HEK293 (cell line): ENCODE measurements around the gene TMEM167B.

Source experiments
- CTCF ChIA-PET: fragments of 350-600 bp; formaldehyde crosslinking; extraction: SDS; loops from one replicate; lab custom pipeline; 2021; ENCODE audit warnings: antibody characterized with exemption; lab: Yijun Ruan, JAX
- POLR2A ChIA-PET: fragments of 300-600 bp; formaldehyde crosslinking; extraction: SDS; loops from one replicate; lab custom pipeline; 2020; ENCODE audit warnings: antibody characterized with exemption, inconsistent platforms; lab: Yijun Ruan, JAX
- H3K27ac ChIP-seq: fragments of 200-500 bp; sonication (Bioruptor generic); 2 replicates; pipeline ENCODE4 v1.5.1; 2014; ENCODE audit warnings: low read depth, low read length, control low read depth, inconsistent platforms; ENCODE audit errors: extremely low read depth
- H3K36me3 ChIP-seq, 2 experiments: fragments of 200-500 bp in 1 of 2; sonication (Bioruptor generic) in 1 of 2; 1 replicate in 1 of 2; 2 replicates in 1 of 2; pipeline ENCODE4 v1.5.1; 2014 to 2017; ENCODE audit warnings: inconsistent platforms in 2 of 2, low read length in 2 of 2; ENCODE audit not compliant: control insufficient read depth in 2 of 2, insufficient read depth in 1 of 2
- H3K4me1 ChIP-seq: fragments of 200-500 bp; sonication (Bioruptor generic); 2 replicates; pipeline ENCODE4 v1.5.1; 2014; ENCODE audit warnings: mild to moderate bottlenecking, low read length, inconsistent platforms; ENCODE audit not compliant: control insufficient read depth, insufficient read depth
- H3K4me3 ChIP-seq: 2 replicates; pipeline ENCODE4 v1.5.1; 2011; ENCODE audit warnings: low read depth, mild to moderate bottlenecking, control low read depth, low read length, moderate library complexity
- H3K9me3 ChIP-seq: fragments of 200-500 bp; sonication (Bioruptor generic); 2 replicates; pipeline ENCODE4 v1.5.1; 2014; ENCODE audit warnings: low read depth, low read length, inconsistent platforms; ENCODE audit not compliant: control insufficient read depth, insufficient read depth
- FEZF1 ChIP-seq: fragments of 450-650 bp; formaldehyde crosslinking; IDR thresholded peaks from 2 replicates; pipeline ENCODE4 v1.5.1; 2016; ENCODE audit warnings: missing biosample characterization, missing genetic modification characterization
- GFI1B ChIP-seq: fragments of 450-650 bp; formaldehyde crosslinking; IDR thresholded peaks from 2 replicates; pipeline ENCODE4 v1.5.1; 2016; ENCODE audit warnings: missing biosample characterization, missing genetic modification characterization
- SCRT1 ChIP-seq: fragments of 450-650 bp; formaldehyde crosslinking; IDR thresholded peaks from 2 replicates; pipeline ENCODE4 v1.5.1; 2016; ENCODE audit warnings: missing biosample characterization, missing genetic modification characterization, borderline replicate concordance
- SP7 ChIP-seq: fragments of 450-650 bp; formaldehyde crosslinking; IDR thresholded peaks from 2 replicates; pipeline ENCODE4 v1.5.1; 2016; ENCODE audit warnings: missing biosample characterization, missing genetic modification characterization
- ZEB2 ChIP-seq: fragments of 450-650 bp; formaldehyde crosslinking; IDR thresholded peaks from 2 replicates; pipeline ENCODE4 v1.5.1; 2016; ENCODE audit warnings: missing biosample characterization, missing genetic modification characterization
- ZIC2 ChIP-seq: fragments of 450-650 bp; formaldehyde crosslinking; IDR thresholded peaks from 2 replicates; pipeline ENCODE4 v1.5.1; 2016; ENCODE audit warnings: missing biosample characterization, missing genetic modification characterization
- ZNF10 ChIP-seq: fragments of 450-650 bp; formaldehyde crosslinking; IDR thresholded peaks from 2 replicates; pipeline ENCODE4 v1.5.1; 2017; ENCODE audit warnings: missing biosample characterization, missing genetic modification characterization
- ZNF138 ChIP-seq: fragments of 450-650 bp; formaldehyde crosslinking; IDR thresholded peaks from 2 replicates; pipeline ENCODE4 v1.5.1; 2016; ENCODE audit warnings: missing biosample characterization, missing genetic modification characterization, borderline replicate concordance
- ZNF146 ChIP-seq: fragments of 450-650 bp; formaldehyde crosslinking; IDR thresholded peaks from 2 replicates; pipeline ENCODE4 v1.5.1; 2016; ENCODE audit warnings: missing biosample characterization, missing genetic modification characterization
- ZNF175 ChIP-seq: fragments of 450-650 bp; formaldehyde crosslinking; IDR thresholded peaks from 2 replicates; pipeline ENCODE4 v1.5.1; 2016; ENCODE audit warnings: missing biosample characterization, missing genetic modification characterization
- ZNF24 ChIP-seq: fragments of 450-650 bp; formaldehyde crosslinking; IDR thresholded peaks from 2 replicates; pipeline ENCODE4 v1.5.1; 2016; ENCODE audit warnings: missing biosample characterization, missing genetic modification characterization
- ZNF324 ChIP-seq: fragments of 450-650 bp; formaldehyde crosslinking; IDR thresholded peaks from 2 replicates; pipeline ENCODE4 v1.5.1; 2016; ENCODE audit warnings: missing biosample characterization, missing genetic modification characterization
- ZNF341 ChIP-seq: fragments of 450-650 bp; formaldehyde crosslinking; IDR thresholded peaks from 2 replicates; pipeline ENCODE4; 2016; ENCODE audit warnings: low read depth, missing biosample characterization, missing genetic modification characterization
- ZNF416 ChIP-seq: fragments of 450-650 bp; formaldehyde crosslinking; IDR thresholded peaks from 2 replicates; pipeline ENCODE4 v1.5.1; 2016; ENCODE audit warnings: missing biosample characterization, missing genetic modification characterization
- ZNF514 ChIP-seq: fragments of 450-650 bp; formaldehyde crosslinking; IDR thresholded peaks from 2 replicates; pipeline ENCODE4 v1.5.1; 2016; ENCODE audit warnings: missing biosample characterization, missing genetic modification characterization
- ZNF677 ChIP-seq: fragments of 450-650 bp; IDR thresholded peaks from 2 replicates; pipeline ENCODE4 v1.5.0; 2018; ENCODE audit warnings: missing biosample characterization, mild to moderate bottlenecking, missing genetic modification characterization, moderate library complexity
- TF ChIP-seq, protein P1 (sequence below): fragments of 450-650 bp; formaldehyde crosslinking; IDR thresholded peaks from 2 replicates; pipeline ENCODE4 v1.5.1; 2016; ENCODE audit warnings: missing biosample characterization, missing genetic modification characterization
- TF ChIP-seq, protein P2 (sequence below): fragments of 450-650 bp; formaldehyde crosslinking; IDR thresholded peaks from 2 replicates; pipeline ENCODE4 v1.5.1; 2016; ENCODE audit warnings: missing biosample characterization, missing genetic modification characterization
- TF ChIP-seq, protein P3 (sequence below): fragments of 450-650 bp; formaldehyde crosslinking; IDR thresholded peaks from 2 replicates; pipeline ENCODE4 v1.5.1; 2017; ENCODE audit warnings: missing biosample characterization, mild to moderate bottlenecking, missing genetic modification characterization, moderate library complexity
- TF ChIP-seq, protein P4 (sequence below): fragments of 450-650 bp; formaldehyde crosslinking; IDR thresholded peaks from 2 replicates; pipeline ENCODE4 v1.5.1; 2017; ENCODE audit warnings: missing biosample characterization, missing genetic modification characterization
- TF ChIP-seq, protein P5 (sequence below): fragments of 450-650 bp; formaldehyde crosslinking; IDR thresholded peaks from 2 replicates; pipeline ENCODE4 v1.5.1; 2016; ENCODE audit warnings: missing biosample characterization, missing genetic modification characterization
- TF ChIP-seq, protein P6 (sequence below): sonication (generic); formaldehyde crosslinking; IDR thresholded peaks from 2 replicates; pipeline ENCODE4 v1.8.1; 2022; ENCODE audit warnings: mild to moderate bottlenecking, moderate library complexity, missing genetic modification reagents
- TF ChIP-seq, protein P7 (sequence below): fragments of 450-650 bp; formaldehyde crosslinking; IDR thresholded peaks from 2 replicates; pipeline ENCODE4; 2016; ENCODE audit warnings: missing biosample characterization, missing genetic modification characterization

Gene TMEM167B

DNA sequence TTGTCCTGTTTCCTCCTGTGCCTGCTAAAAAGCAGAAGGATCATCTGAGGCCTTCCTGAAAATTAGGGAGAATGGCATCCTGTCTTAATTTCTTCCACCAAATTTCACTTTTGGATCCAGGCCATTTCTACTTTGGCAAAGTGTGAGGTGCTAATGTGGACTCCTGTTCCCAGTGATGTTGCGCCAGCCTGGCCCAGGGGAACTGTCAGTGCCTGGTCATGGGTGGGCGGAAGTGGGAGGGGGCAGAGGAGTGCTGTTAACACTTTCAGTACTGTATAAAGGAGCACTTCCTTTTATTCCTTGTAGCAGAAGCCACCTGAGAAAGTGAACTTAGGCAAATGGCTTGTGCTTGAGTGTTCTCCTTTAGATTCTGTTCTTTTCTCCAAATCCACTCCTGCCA is 43.3 kb downstream of the TMEM167B start (continued):
- TF ChIP-seq, protein P1, sequence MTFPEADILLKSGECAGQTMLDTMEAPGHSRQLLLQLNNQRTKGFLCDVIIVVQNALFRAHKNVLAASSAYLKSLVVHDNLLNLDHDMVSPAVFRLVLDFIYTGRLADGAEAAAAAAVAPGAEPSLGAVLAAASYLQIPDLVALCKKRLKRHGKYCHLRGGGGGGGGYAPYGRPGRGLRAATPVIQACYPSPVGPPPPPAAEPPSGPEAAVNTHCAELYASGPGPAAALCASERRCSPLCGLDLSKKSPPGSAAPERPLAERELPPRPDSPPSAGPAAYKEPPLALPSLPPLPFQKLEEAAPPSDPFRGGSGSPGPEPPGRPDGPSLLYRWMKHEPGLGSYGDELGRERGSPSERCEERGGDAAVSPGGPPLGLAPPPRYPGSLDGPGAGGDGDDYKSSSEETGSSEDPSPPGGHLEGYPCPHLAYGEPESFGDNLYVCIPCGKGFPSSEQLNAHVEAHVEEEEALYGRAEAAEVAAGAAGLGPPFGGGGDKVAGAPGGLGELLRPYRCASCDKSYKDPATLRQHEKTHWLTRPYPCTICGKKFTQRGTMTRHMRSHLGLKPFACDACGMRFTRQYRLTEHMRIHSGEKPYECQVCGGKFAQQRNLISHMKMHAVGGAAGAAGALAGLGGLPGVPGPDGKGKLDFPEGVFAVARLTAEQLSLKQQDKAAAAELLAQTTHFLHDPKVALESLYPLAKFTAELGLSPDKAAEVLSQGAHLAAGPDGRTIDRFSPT (tag by site-specific recombination) = no peak
- no peak for TF ChIP-seq ZNF24 (tag by site-specific recombination)
- TF ChIP-seq, protein P2, sequence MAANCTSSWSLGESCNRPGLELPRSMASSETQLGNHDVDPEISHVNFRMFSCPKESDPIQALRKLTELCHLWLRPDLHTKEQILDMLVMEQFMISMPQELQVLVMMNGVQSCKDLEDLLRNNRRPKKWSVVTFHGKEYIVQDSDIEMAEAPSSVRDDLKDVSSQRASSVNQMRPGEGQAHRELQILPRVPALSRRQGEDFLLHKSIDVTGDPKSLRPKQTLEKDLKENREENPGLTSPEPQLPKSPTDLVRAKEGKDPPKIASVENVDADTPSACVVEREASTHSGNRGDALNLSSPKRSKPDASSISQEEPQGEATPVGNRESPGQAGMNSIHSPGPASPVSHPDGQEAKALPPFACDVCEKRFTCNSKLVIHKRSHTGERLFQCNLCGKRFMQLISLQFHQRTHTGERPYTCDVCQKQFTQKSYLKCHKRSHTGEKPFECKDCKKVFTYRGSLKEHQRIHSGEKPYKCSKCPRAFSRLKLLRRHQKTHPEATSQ (tag by site-specific recombination) = no peak
- TF ChIP-seq, all 188 proteins: peak for 4

DNA sequence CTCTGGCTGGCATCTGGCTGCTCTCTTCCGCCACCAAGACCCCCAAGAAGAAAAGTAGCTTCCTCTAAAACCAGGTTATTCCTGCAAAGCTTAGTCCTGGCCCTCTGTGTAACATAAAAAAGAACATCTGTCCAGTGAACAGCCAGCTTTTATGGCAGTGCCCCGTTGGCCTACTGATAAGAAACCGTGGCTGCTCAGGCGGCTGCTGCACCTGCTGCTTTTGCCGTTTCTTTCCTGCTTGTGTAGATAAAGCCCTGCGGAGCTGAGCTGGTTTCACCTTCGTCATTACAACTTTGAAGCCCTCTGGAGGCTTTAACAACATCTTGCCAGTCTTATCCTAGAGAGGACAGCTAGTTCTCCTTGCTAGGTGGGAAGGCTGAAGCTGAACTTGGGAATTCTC is 43.9 kb downstream of the TMEM167B start:
- ChIA-PET CTCF (interaction anchor here (0.6 to 0.8 kb wide), 2 partner anchors 59 to 143 kb away, joined by 3 to 5 read pairs; no protein-coding TSS in a partner anchor), POLR2A (no interaction called here)
- Histone ChIP-seq H3K27ac (no peak overlapping the region), H3K4me1 (no peaks in the 10 kb centered on the region), H3K4me3 (no peak overlapping the region), H3K36me3 (no peaks in the 10 kb centered on the region), H3K9me3 (no peaks in the 10 kb centered on the region)
- no peak for TF ChIP-seq ZNF138 (tag by site-specific recombination)
- TF ChIP-seq ZNF10 (tag by site-specific recombination) = peak; percentile 75
- TF ChIP-seq ZEB2 (tag by site-specific recombination) = no peak
- TF ChIP-seq ZIC2 (tag by site-specific recombination) = peak; percentile 96
- TF ChIP-seq FEZF1 (tag by site-specific recombination) = peak; percentile 84
- TF ChIP-seq SCRT1 (tag by site-specific recombination) = peak; percentile 43; the same call in 1 of the 2 replicates
- TF ChIP-seq ZNF677 = peak; percentile 18; the same call in 1 of the 2 replicates
- TF ChIP-seq, protein P3, sequence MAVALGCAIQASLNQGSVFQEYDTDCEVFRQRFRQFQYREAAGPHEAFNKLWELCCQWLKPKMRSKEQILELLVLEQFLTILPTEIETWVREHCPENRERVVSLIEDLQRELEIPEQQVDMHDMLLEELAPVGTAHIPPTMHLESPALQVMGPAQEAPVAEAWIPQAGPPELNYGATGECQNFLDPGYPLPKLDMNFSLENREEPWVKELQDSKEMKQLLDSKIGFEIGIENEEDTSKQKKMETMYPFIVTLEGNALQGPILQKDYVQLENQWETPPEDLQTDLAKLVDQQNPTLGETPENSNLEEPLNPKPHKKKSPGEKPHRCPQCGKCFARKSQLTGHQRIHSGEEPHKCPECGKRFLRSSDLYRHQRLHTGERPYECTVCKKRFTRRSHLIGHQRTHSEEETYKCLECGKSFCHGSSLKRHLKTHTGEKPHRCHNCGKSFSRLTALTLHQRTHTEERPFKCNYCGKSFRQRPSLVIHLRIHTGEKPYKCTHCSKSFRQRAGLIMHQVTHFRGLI (tag by site-specific recombination) = 0 out of 2 replicates have a peak, but pooled peaks have one; percentile 35
- TF ChIP-seq, protein P4, sequence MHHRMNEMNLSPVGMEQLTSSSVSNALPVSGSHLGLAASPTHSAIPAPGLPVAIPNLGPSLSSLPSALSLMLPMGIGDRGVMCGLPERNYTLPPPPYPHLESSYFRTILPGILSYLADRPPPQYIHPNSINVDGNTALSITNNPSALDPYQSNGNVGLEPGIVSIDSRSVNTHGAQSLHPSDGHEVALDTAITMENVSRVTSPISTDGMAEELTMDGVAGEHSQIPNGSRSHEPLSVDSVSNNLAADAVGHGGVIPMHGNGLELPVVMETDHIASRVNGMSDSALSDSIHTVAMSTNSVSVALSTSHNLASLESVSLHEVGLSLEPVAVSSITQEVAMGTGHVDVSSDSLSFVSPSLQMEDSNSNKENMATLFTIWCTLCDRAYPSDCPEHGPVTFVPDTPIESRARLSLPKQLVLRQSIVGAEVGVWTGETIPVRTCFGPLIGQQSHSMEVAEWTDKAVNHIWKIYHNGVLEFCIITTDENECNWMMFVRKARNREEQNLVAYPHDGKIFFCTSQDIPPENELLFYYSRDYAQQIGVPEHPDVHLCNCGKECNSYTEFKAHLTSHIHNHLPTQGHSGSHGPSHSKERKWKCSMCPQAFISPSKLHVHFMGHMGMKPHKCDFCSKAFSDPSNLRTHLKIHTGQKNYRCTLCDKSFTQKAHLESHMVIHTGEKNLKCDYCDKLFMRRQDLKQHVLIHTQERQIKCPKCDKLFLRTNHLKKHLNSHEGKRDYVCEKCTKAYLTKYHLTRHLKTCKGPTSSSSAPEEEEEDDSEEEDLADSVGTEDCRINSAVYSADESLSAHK = peak; percentile 31; the same call in 1 of the 2 replicates
- TF ChIP-seq ZNF341 (tag by site-specific recombination) = peak; percentile 36; the same call in 1 of the 2 replicates

DNA sequence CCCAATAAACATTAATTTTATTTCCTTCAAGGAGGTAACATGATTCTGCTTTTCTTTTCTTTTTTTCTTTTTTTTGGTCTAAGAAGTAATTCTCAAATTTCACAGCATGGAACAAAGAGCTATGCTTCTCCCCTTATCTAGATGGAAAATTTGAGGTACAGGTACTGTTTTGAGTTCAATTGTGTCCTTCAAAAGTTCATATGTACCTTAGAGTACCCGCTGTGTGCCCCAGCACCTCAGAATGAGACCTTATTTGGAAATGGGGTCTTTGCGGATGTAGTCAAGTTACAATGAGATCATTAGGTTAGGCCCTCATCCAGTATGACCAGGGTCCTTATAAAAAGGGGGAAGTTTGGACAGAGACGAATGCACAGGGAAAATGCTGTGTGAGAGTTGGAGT is 45.4 kb downstream of the TMEM167B start:
- Histone ChIP-seq H3K4me3 (no peak overlapping the region), H3K27ac (no peak overlapping the region), H3K36me3 (no peaks in the 10 kb centered on the region), H3K9me3 (no peaks in the 10 kb centered on the region), H3K4me1 (no peaks in the 10 kb centered on the region)
- ChIA-PET CTCF (no interaction called here), POLR2A (interaction anchor here (0.7 kb wide), 1 partner anchor 36 kb away, joined by 3 read pairs; no protein-coding TSS in a partner anchor)
- TF ChIP-seq SP7 (tag by site-specific recombination) = no peak
- no peak for TF ChIP-seq ZNF146 (tag by site-specific recombination)
- TF ChIP-seq, protein P5, sequence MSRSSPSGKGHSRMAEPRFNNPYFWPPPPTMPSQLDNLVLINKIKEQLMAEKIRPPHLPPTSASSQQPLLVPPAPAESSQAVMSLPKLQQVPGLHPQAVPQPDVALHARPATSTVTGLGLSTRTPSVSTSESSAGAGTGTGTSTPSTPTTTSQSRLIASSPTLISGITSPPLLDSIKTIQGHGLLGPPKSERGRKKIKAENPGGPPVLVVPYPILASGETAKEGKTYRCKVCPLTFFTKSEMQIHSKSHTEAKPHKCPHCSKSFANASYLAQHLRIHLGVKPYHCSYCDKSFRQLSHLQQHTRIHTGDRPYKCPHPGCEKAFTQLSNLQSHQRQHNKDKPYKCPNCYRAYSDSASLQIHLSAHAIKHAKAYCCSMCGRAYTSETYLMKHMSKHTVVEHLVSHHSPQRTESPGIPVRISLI (tag by site-specific recombination) = no peak
- TF ChIP-seq, protein P6, sequence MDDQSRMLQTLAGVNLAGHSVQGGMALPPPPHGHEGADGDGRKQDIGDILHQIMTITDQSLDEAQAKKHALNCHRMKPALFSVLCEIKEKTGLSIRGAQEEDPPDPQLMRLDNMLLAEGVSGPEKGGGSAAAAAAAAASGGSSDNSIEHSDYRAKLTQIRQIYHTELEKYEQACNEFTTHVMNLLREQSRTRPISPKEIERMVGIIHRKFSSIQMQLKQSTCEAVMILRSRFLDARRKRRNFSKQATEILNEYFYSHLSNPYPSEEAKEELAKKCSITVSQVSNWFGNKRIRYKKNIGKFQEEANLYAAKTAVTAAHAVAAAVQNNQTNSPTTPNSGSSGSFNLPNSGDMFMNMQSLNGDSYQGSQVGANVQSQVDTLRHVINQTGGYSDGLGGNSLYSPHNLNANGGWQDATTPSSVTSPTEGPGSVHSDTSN = no peak
- TF ChIP-seq, protein P7, sequence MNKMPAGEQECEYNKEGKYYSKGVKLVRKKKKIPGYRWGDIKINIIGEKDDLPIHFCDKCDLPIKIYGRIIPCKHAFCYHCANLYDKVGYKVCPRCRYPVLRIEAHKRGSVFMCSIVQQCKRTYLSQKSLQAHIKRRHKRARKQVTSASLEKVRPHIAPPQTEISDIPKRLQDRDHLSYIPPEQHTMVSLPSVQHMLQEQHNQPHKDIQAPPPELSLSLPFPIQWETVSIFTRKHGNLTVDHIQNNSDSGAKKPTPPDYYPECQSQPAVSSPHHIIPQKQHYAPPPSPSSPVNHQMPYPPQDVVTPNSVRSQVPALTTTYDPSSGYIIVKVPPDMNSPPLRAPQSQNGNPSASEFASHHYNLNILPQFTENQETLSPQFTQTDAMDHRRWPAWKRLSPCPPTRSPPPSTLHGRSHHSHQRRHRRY (tag by site-specific recombination) = no peak
- no peak for TF ChIP-seq ZNF514 (tag by site-specific recombination)
- TF ChIP-seq ZNF175 (tag by site-specific recombination) = no peak
- no peak for TF ChIP-seq ZNF324
- TF ChIP-seq ZNF416 (tag by site-specific recombination) = no peak
- TF ChIP-seq GFI1B (tag by site-specific recombination) = no peak
